Transverse colon (tissue), 4 donors: Measurements from ENCODE around the gene DPM2. TPM values are rescaled to one million over a fixed set of nuclear protein-coding genes. Genes with fewer than 3 reads are reported as not detected.

Experiments used
- DNase-seq: peaks from one replicate; pipeline ENCODE4 v3.0.0-alpha.2; 2019
- H3K27ac ChIP-seq, 4 donors: fragments of 200-600 bp; sonication (generic); 2 replicates each; pipeline ENCODE4 v1.5.1; 2016 to 2018; ENCODE audit warnings: inconsistent platforms in 4 of 4
- H3K27me3 ChIP-seq: fragments of 200-600 bp; sonication (generic); 2 replicates; pipeline ENCODE4 v1.5.1; 2017; ENCODE audit warnings: inconsistent platforms
- H3K36me3 ChIP-seq, 4 donors: fragments of 200-600 bp; sonication (generic); 2 replicates each; pipeline ENCODE4 v1.5.1; 2017 to 2019; ENCODE audit warnings: inconsistent platforms in 4 of 4
- H3K4me1 ChIP-seq, 4 donors: fragments of 200-600 bp; sonication (generic); 2 replicates each; pipeline ENCODE4 v1.5.1; 2017 to 2020; ENCODE audit warnings: inconsistent platforms in 4 of 4
- H3K4me3 ChIP-seq, 4 donors: fragments of 200-600 bp; sonication (generic); 1 replicate in 1 of 4; 2 replicates in 3 of 4; pipeline versions ENCODE4 v1.5.1 to v1.6.1; 2017 to 2019; ENCODE audit warnings: inconsistent platforms in 4 of 4
- H3K9me3 ChIP-seq, 2 donors: fragments of 200-600 bp; sonication (generic); 2 replicates each; pipeline ENCODE4 v1.5.1; 2017 to 2019; ENCODE audit warnings: inconsistent platforms in 2 of 2
- EP300 ChIP-seq: sonication (generic); formaldehyde crosslinking; IDR thresholded peaks from one replicate; pipeline ENCODE4 v1.6.1; 2017; ENCODE audit warnings: antibody characterized with exemption, low read depth
- POLR2A ChIP-seq: fragments of 450-650 bp; IDR thresholded peaks from one replicate; pipeline ENCODE4 v1.6.1; 2016; ENCODE audit warnings: antibody characterized with exemption, mild to moderate bottlenecking, moderate library complexity
- POLR2AphosphoS5 ChIP-seq, 3 donors: sonication (generic); formaldehyde crosslinking; IDR thresholded peaks; one replicate each; pipeline ENCODE4 v1.6.1; 2016; ENCODE audit warnings: antibody characterized with exemption in 3 of 3
- WGBS, 2 donors: methylation state at CpG; one replicate each; pipeline ENCODE4 v1.1.5; 2018; ENCODE audit warnings: low coverage in 1 of 2; 5-methylcytosine and 5-hydroxymethylcytosine counted together
- in situ Hi-C, 4 donors: fragments of 200-750 bp; cut with MboI; loops; one replicate each; pipeline versions ENCODE4 v1.15.0 to v1.15.1; 2017; ENCODE audit warnings: low sequenced_read_pairs in 3 of 4, low pct_ligation_motif_present in 1 of 4, low pct_unique_long_range_greater_than_20kb in 1 of 4
- intact Hi-C: fragments of 100-400 bp; cut with DNase I; formaldehyde crosslinking; loops from one replicate; pipeline ENCODE4 v1.15.1; 2023; ENCODE audit warnings: low total_unique reads
- total RNA-seq, 4 donors: library from RNA; depleted of rRNA; stranded (reverse); fragments of >200 nt; gene quantifications; one replicate each; pipeline ENCODE4 v1.1.0, GENCODE V29; 2016
- TF ChIP-seq, protein P1 (sequence below), 5 experiments: fragments of 200-600 bp in 3 of 5; fragments of 450-650 bp in 2 of 5; sonication (generic) in 3 of 5; IDR thresholded peaks; 1 replicate in 2 of 5; 2 replicates in 3 of 5; pipeline ENCODE4 v1.5.1; 2016 to 2017; ENCODE audit warnings: antibody characterized with exemption in 5 of 5, inconsistent platforms in 3 of 5, mild to moderate bottlenecking in 2 of 5, moderate library complexity in 1 of 5

Gene DPM2
- total RNA-seq, 4 donors from 2014 or later: 20.6 to 249 (median 26.3) TPM

DNA sequence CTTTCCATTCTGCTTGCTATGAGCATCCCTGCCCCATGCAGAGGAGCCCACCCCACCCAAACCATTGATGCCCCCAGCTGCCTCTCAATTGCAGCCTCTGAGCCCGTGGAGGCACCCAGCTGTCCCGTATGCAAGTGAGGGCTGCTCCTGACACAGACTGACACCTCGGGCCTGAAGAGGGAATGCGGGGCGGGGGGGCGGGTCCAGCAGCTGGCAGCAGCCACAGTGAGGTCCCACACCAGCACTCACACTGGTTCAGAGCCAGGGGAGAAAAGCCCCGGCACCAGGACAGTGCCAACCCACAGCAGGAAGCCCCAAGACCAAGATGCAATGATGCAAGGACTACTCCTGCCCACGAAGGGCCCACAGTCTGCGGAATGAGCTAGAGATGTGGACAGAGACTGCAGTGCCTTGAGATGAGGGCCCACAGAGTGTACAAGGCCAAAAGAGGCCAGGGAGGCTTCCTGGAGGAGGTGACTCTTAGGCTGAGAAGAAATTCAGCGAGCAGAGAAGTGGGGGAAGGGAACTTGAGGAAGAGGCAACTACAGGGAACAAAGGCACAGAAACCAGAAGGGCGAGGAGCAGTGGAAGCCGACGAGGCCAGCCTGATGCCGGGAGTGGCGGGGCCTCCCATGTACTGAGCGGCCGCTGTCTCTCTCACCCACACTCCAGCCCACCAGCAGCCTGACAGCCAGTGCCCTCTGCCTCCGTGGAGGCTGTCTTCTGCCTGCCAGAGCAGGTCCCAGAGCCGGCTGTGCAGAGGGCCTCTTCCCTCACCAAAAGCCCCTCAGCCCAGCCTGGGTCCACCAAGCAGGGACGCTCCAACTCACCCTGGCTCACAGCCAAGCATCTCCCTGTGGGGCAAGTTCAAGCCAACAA is 33.9 kb upstream of the DPM2 start:
- peak overlapping the region in 1 of 4 donors; percentile 20 for H3K4me3 ChIP-seq
- H3K27me3 ChIP-seq: no peaks in the 10 kb centered on the region
- H3K9me3 ChIP-seq: no peaks in the 10 kb centered on the region
- no peaks in the 10 kb centered on the region for H3K36me3 ChIP-seq
- WGBS, 2 donors: 28 to 37% methylated on average over 6 to 17 of the region's 20 CpGs
- TF ChIP-seq POLR2AphosphoS5 (IDR thresholded peaks at IDR 0.05): no peak
- TF ChIP-seq EP300: no peak
- TF ChIP-seq, protein P1, sequence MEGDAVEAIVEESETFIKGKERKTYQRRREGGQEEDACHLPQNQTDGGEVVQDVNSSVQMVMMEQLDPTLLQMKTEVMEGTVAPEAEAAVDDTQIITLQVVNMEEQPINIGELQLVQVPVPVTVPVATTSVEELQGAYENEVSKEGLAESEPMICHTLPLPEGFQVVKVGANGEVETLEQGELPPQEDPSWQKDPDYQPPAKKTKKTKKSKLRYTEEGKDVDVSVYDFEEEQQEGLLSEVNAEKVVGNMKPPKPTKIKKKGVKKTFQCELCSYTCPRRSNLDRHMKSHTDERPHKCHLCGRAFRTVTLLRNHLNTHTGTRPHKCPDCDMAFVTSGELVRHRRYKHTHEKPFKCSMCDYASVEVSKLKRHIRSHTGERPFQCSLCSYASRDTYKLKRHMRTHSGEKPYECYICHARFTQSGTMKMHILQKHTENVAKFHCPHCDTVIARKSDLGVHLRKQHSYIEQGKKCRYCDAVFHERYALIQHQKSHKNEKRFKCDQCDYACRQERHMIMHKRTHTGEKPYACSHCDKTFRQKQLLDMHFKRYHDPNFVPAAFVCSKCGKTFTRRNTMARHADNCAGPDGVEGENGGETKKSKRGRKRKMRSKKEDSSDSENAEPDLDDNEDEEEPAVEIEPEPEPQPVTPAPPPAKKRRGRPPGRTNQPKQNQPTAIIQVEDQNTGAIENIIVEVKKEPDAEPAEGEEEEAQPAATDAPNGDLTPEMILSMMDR (IDR thresholded peaks at IDR 0.05): no peak
- TF ChIP-seq POLR2A: no peak
- intact Hi-C loops: no loop called here
- peaks cover 96 to 100% (median 100%) of the 10 kb centered on the region in 4 donors for H3K4me1 ChIP-seq
- in situ Hi-C loops: loop anchor here in 1 of 4 donors (25.0 kb wide), 1 partner anchor 141 kb away; no protein-coding TSS in a partner anchor
- peak overlapping the region; percentile 94 to 98 (median 98) for H3K27ac ChIP-seq
- DNase-seq: no peak

DNA sequence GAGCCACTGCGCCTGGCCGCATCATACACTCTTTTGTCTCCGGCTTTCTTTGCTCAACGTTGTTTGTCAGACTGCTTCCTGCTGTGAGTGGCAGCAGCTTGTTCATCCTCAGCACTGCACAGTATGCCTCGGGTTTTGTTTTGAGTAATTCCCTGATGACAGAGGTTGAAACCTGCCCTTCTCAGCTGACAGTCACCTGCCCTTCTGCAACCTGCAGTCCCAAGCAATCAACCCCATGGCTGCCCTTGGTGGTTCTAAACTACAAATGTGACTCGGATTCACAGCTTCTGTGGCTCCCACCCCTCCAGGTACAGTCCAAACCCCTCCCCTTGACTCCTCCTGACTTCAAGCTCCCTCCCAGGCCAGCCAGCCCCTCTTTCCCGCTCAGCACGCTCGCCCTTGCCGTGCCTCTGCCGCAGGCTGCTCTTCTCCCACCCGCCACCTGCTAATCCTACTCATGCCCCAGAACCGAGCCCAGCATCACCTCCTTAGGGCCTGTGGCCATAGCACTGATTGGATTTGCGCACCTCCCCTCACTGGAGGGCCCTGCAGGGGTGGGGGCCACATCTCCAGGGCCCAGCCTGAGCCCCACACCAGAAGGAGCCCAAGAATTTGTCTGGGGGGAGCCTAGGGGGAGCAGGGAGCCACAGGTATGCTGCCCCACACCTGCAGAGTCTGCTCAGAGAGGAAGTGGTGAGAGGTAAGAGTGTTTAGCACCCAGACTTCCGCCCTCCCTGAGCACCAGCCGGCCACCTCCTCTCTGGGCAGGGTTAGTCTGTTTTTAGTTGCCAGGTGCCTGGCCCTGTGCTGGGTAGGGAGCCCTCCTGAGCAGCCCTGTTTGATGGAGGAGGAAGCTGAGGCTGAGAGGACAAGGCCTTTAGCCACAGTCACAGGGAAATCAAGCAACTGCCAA is 33.0 kb upstream of the DPM2 start:
- Histone ChIP-seq H3K9me3 (no peaks in the 10 kb centered on the region), H3K27ac (peak overlapping the region; percentile 94 to 98 (median 98)), H3K36me3 (no peaks in the 10 kb centered on the region), H3K4me1 (peaks cover 97 to 100% (median 100%) of the 10 kb centered on the region in 4 donors), H3K27me3 (no peaks in the 10 kb centered on the region), H3K4me3 (peak overlapping the region in 1 of 4 donors; percentile 0)
- intact Hi-C loops (no loop called here), in situ Hi-C loops (loop anchor here in 1 of 4 donors (25.0 kb wide), 1 partner anchor 142 kb away; no protein-coding TSS in a partner anchor)
- TF ChIP-seq EP300 (no peak), POLR2A (no peak), POLR2AphosphoS5 (IDR thresholded peaks at IDR 0.05) (peak in 1 of 3 donors; percentile 36)
- TF ChIP-seq, protein P1 (IDR thresholded peaks at IDR 0.05): no peak
- DNase-seq: peak; percentile 57
- 52 to 57% methylated on average over 8 to 16 of the region's 16 CpGs for WGBS, 2 donors

DNA sequence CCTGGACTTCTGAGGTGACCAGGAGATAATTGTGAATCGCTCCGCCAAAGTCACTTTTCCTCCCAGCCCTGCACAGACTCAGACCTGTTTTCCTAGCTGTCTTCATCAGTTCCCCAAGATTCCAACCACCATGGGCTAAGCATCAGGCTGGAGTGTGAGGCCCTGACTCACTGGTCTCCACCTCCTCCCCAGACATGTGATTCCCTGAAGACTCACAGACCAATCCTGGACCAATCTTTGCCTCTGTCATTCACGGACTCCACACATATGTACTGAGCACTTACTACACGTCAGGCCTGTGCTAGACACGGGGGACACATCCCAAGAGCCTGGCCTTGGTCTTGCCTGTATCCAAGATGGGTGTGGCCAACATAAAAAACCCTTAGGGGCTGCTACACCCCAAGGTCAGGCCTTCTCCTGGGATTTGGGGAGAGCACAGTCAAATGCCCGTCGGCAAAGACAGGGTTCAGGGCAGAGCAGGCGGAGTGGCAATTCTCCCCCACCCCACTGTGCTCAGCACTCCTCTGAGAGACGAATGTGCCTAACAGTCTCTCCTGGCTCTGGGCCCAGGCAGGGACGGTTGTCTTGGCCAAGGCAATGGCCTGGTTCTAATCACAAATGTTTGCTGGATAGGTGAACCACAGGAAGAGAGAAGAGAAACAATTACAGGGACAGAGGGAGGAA is 31.2 kb upstream of the DPM2 start:
- Histone ChIP-seq H3K4me3 (no peak overlapping the region), H3K27me3 (no peaks in the 10 kb centered on the region), H3K9me3 (no peaks in the 10 kb centered on the region), H3K27ac (peak overlapping the region; percentile 94 to 98 (median 98)), H3K36me3 (no peaks in the 10 kb centered on the region), H3K4me1 (peaks cover 92 to 100% (median 99%) of the 10 kb centered on the region in 4 donors)
- intact Hi-C loops (no loop called here), in situ Hi-C loops (loop anchor here in 1 of 4 donors (25.0 kb wide), 1 partner anchor 143 kb away; no protein-coding TSS in a partner anchor)
- peak; percentile 52 to 64 (median 53) for TF ChIP-seq POLR2AphosphoS5 (IDR thresholded peaks at IDR 0.05)
- TF ChIP-seq, protein P1 (IDR thresholded peaks at IDR 0.05): no peak
- TF ChIP-seq POLR2A: no peak
- no peak for TF ChIP-seq EP300
- WGBS, 2 donors: 55% methylated on average over 10 of the region's 10 CpGs; no CpG with 5 or more reads in 1 of the 2 donors
- DNase-seq: peak; percentile 65
